LNCaP clone FGC (cell line): Measurements from ENCODE around the gene PNP.
"Not testable (repeated sequence)": the region's sequence is repeated elsewhere in the genome, so short reads cannot be mapped to it uniquely, and the experiment has no call there.

Experiments
- DNase-seq: peaks from one replicate; pipeline ENCODE4 v3.0.0-alpha.2; 2011; ENCODE audit warnings: low read depth
- H3K4me3 ChIP-seq: 2 replicates; pipeline ENCODE4 v1.5.1; 2011; ENCODE audit warnings: mild to moderate bottlenecking, low read depth, low read length, control low read depth
- CTCF ChIP-seq: IDR thresholded peaks from 2 replicates; pipeline ENCODE4 v1.5.1; 2012; ENCODE audit warnings: mild to moderate bottlenecking; ENCODE audit not compliant: control insufficient read depth, insufficient read depth; ENCODE audit errors: extremely low read depth

PNP gene

GRCh38 chr14:20501346-20501745 lies 32.1 kb downstream of the PNP start:
- no peak overlapping the region for H3K4me3 ChIP-seq
- DNase-seq = no peak
- no peak for TF ChIP-seq CTCF

- no peak for TF ChIP-seq CTCF
- no peak overlapping the region for H3K4me3 ChIP-seq
- no peak for DNase-seq
Measured at GRCh38 chr14:20503898-20504297, 34.7 kb downstream of the PNP start.

GRCh38 chr14:20506276-20506675 lies 37.1 kb downstream of the PNP start:
- DNase-seq, H3K4me3 ChIP-seq: not testable (repeated sequence)

- DNase-seq, H3K4me3 ChIP-seq: not testable (repeated sequence)
Measured at GRCh38 chr14:20506752-20507151, 37.5 kb downstream of the PNP start.

- not testable (repeated sequence) for DNase-seq, H3K4me3 ChIP-seq
Measured at GRCh38 chr14:20507537-20507936, 38.3 kb downstream of the PNP start.

GRCh38 chr14:20508367-20508766 lies 39.2 kb downstream of the PNP start:
- TF ChIP-seq CTCF = no peak
- DNase-seq = no peak

GRCh38 chr14:20512177-20512905 lies 43.1 kb downstream of the PNP start:
- no peak overlapping the region for H3K4me3 ChIP-seq
- DNase-seq = no peak
- no peak for TF ChIP-seq CTCF

More at GRCh38 chr14:20508367-20508766, 39.2 kb downstream of the PNP start:
- no peak overlapping the region for H3K4me3 ChIP-seq

GRCh38 chr14:20515846-20516245 lies 46.6 kb downstream of the PNP start:
- TF ChIP-seq CTCF = no peak
- no peak overlapping the region for H3K4me3 ChIP-seq
- no peak for DNase-seq

- TF ChIP-seq CTCF = no peak
- no peak overlapping the region for H3K4me3 ChIP-seq
- no peak for DNase-seq
Measured at GRCh38 chr14:20516921-20517320, 47.7 kb downstream of the PNP start.
